GM12878 (cell line): ENCODE data around the gene SEPTIN14. TPM values are rescaled to one million over a fixed set of nuclear protein-coding genes. Genes with fewer than 3 reads are reported as not detected.

ENCODE experiments used
- ATAC-seq: fragments of 200-7000 bp; cut with Tn5 transposase; 3 replicates; pipeline ENCODE4 v1.9.1; 2020; ENCODE audit warnings: mild to moderate bottlenecking, moderate library complexity
- BruUV-seq: library from RNA; stranded (reverse); fragments of 400-500 nt; replicated peaks from 2 replicates; lab custom pipeline; 2021; lab: Mats Ljungman, UMichigan
- CTCF ChIA-PET: fragments of 300-600 bp; sonication (Branson Sonifier 250); formaldehyde crosslinking; extraction: SDS; loops from one replicate; lab custom pipeline; 2021; ENCODE audit warnings: inconsistent platforms; lab: Yijun Ruan, JAX
- POLR2A ChIA-PET: fragments of 350-600 bp; formaldehyde crosslinking; extraction: SDS; loops from one replicate; lab custom pipeline; 2021; ENCODE audit warnings: inconsistent platforms; lab: Charles Lee
- RAD21 ChIA-PET: fragments of 300-600 bp; sonication (Branson Sonifier 250); formaldehyde crosslinking; loops from one replicate; lab custom pipeline; 2023; ENCODE audit warnings: antibody characterized with exemption; ENCODE audit not compliant: unreplicated experiment; lab: Charles Lee
- SMC1A ChIA-PET: fragments of 300-600 bp; sonication (Branson Sonifier 250); formaldehyde crosslinking; loops from one replicate; lab custom pipeline; 2023; ENCODE audit not compliant: unreplicated experiment, uncharacterized antibody; lab: Charles Lee
- DNase-seq: peaks from one replicate; pipeline ENCODE4 v3.0.0-alpha.2; 2011; ENCODE audit warnings: low read depth, low spot score
- FAIRE-seq: peaks from 3 replicates; lab custom pipeline; 2011; peaks lifted over from hg19 to GRCh38; lab: Jason Lieb, UNC
- H2AFZ ChIP-seq: 2 replicates; pipeline ENCODE4 v1.6.0; 2011; ENCODE audit warnings: low read depth, low read length, control low read depth; ENCODE audit not compliant: control insufficient read depth
- H3K27ac ChIP-seq: 2 replicates; pipeline ENCODE4 v1.5.1; 2011; ENCODE audit warnings: control low read depth; ENCODE audit not compliant: control insufficient read depth, insufficient read depth
- H3K27me3 ChIP-seq, 2 experiments: replicated peaks in 1 of 2; 2 replicates each; pipeline versions ENCODE4 v1.6.0 to v1.6.1; 2011; ENCODE audit warnings: low read length in 1 of 2; ENCODE audit not compliant: control insufficient read depth in 2 of 2, insufficient read depth in 2 of 2
- H3K36me3 ChIP-seq, 2 experiments: 2 replicates each; pipeline ENCODE4 v1.5.1; 2011; ENCODE audit warnings: low read length in 1 of 2; ENCODE audit not compliant: control insufficient read depth in 2 of 2, insufficient read depth in 2 of 2
- H3K4me1 ChIP-seq: 2 replicates; pipeline ENCODE4 v1.6.1; 2011; ENCODE audit warnings: mild to moderate bottlenecking, low read length, moderate library complexity, mixed read lengths; ENCODE audit not compliant: control insufficient read depth, insufficient read depth
- H3K4me2 ChIP-seq: 2 replicates; pipeline ENCODE4 v1.6.0; 2011; ENCODE audit warnings: control low read depth; ENCODE audit not compliant: control insufficient read depth, insufficient read depth
- H3K4me3 ChIP-seq: fragments of 200-600 bp; sonication (generic); 2 replicates; pipeline ENCODE4 v1.5.1; 2016
- H3K79me2 ChIP-seq: 2 replicates; pipeline ENCODE4 v1.6.0; 2011; ENCODE audit warnings: low read length; ENCODE audit not compliant: control insufficient read depth, insufficient read depth
- H3K9ac ChIP-seq: 2 replicates; pipeline ENCODE4 v1.8.0; 2011; ENCODE audit warnings: low read length, control low read depth, mixed read lengths; ENCODE audit not compliant: control insufficient read depth, insufficient read depth
- H3K9me3 ChIP-seq: replicated peaks from 3 replicates; pipeline ENCODE4 v1.5.1; 2011; ENCODE audit warnings: mild to moderate bottlenecking, low read length; ENCODE audit not compliant: control insufficient read depth, insufficient read depth
- H4K20me1 ChIP-seq: 2 replicates; pipeline ENCODE4 v1.6.0; 2011; ENCODE audit not compliant: control insufficient read depth, insufficient read depth
- ATF3 ChIP-seq: IDR thresholded peaks from 2 replicates; pipeline ENCODE4 v1.6.1; 2011; ENCODE audit warnings: low read depth, mild to moderate bottlenecking, low read length, moderate library complexity, borderline replicate concordance; ENCODE audit errors: extremely low read depth
- BCLAF1 ChIP-seq: fragments of 450-650 bp; IDR thresholded peaks from 2 replicates; pipeline ENCODE4 v1.6.1; 2017; ENCODE audit warnings: antibody characterized with exemption, mild to moderate bottlenecking, moderate library complexity
- CHD1 ChIP-seq: IDR thresholded peaks from 2 replicates; pipeline ENCODE4 v1.6.1; 2012; ENCODE audit warnings: low read depth, low read length, improper control_type of control experiment
- CREM ChIP-seq: IDR thresholded peaks from 2 replicates; pipeline ENCODE4 v1.6.1; 2014; ENCODE audit warnings: antibody characterized with exemption, low read depth
- ETV6 ChIP-seq, 2 experiments: fragments of 450-650 bp in 1 of 2; IDR thresholded peaks in 1 of 2; conservative IDR thresholded peaks in 1 of 2; 2 replicates each; pipeline ENCODE4 v1.6.1; 2014; ENCODE audit warnings: antibody characterized with exemption in 1 of 2, borderline replicate concordance in 1 of 2, low read depth in 1 of 2, mild to moderate bottlenecking in 1 of 2, moderate library complexity in 1 of 2
- FOS ChIP-seq: IDR thresholded peaks from 3 replicates; pipeline ENCODE4 v1.6.1; 2011; ENCODE audit warnings: borderline replicate concordance; ENCODE audit not compliant: insufficient read length; ENCODE audit errors: extremely low read depth
- IRF3 ChIP-seq: fragments of 450-650 bp; IDR thresholded peaks from 2 replicates; pipeline ENCODE4 v1.6.1; 2014; ENCODE audit warnings: mild to moderate bottlenecking
- PML ChIP-seq: IDR thresholded peaks from 2 replicates; pipeline ENCODE4 v1.6.1; 2012; ENCODE audit warnings: low read length, inconsistent platforms
- REST ChIP-seq: IDR thresholded peaks from 2 replicates; pipeline ENCODE4 v1.6.1; 2012; ENCODE audit warnings: mild to moderate bottlenecking, low read depth, low read length
- TCF3 ChIP-seq: IDR thresholded peaks from 2 replicates; pipeline ENCODE4 v1.6.1; 2012; ENCODE audit warnings: low read depth, mild to moderate bottlenecking, low read length, borderline replicate concordance; ENCODE audit not compliant: insufficient read depth
- YY1 ChIP-seq: IDR thresholded peaks from 2 replicates; pipeline ENCODE4 v1.6.1; 2011; ENCODE audit warnings: low read depth, mild to moderate bottlenecking, low read length
- ZBTB4 ChIP-seq: fragments of 450-650 bp; formaldehyde crosslinking; IDR thresholded peaks from 2 replicates; pipeline ENCODE4 v1.4.0; 2022; ENCODE audit warnings: mild to moderate bottlenecking, moderate library complexity
- ZNF217 ChIP-seq: fragments of 450-650 bp; IDR thresholded peaks from 2 replicates; pipeline ENCODE4 v1.6.1; 2017; ENCODE audit warnings: antibody characterized with exemption, mild to moderate bottlenecking
- WGBS: methylation state at CpG from one replicate; pipeline ENCODE4 v1.1.6; 2016; ENCODE audit warnings: low lambda C conversion rate; ENCODE audit not compliant: insufficient replicate concordance, insufficient coverage; ENCODE audit errors: missing lambda C conversion rate; 5-methylcytosine and 5-hydroxymethylcytosine counted together
- in situ Hi-C: fragments of 300-500 bp; cut with MboI; formaldehyde crosslinking; loops from 9 replicates; pipeline ENCODE4 v1.14.3; 2018; ENCODE audit warnings: mixed read lengths
- intact Hi-C: fragments of 100-400 bp; cut with micrococcal nuclease; formaldehyde crosslinking; loops from one replicate; pipeline ENCODE4 v1.14.2; 2022; ENCODE audit not compliant: unreplicated experiment
- polyA plus RNA-seq, 11 experiments: library from polyadenylated mRNA; depleted of rRNA in 4 of 11; unstranded in 6 of 11; stranded (reverse) in 5 of 11; fragments of >200 nt; fragmentation: Nextera tagmentation in 4 of 11; fragmentation: Illumina TruSeq in 1 of 11; extraction: Ambion mirVana in 4 of 11; extraction: Trizol in 1 of 11; gene quantifications; 1 replicate in 1 of 11; 2 replicates in 10 of 11; pipeline versions ENCODE4 v1.2.1 to v1.2.3, GENCODE V29; 2011 to 2016; ENCODE audit warnings: inconsistent platforms in 2 of 11, missing spikeins in 2 of 11, low read depth in 1 of 11
- total RNA-seq, 4 experiments: library from RNA; depleted of rRNA in 3 of 4; stranded (reverse); fragments of >200 nt in 3 of 4; fragmentation: Illumina TruSeq in 1 of 4; extraction: Trizol in 1 of 4; gene quantifications; 2 replicates each; pipeline versions ENCODE4 v1.2.1 to v1.2.3, GENCODE V29; 2013 to 2021

The SEPTIN14 gene
- total and polyA plus RNA-seq, 10 of the 15 experiments (the other 5 are each of a cell fraction or from before 2014, with no cell fraction given): 0.01 TPM; not detected in 9

- no peak for ATAC-seq
- no TSS peak for BruUV-seq
- ChIA-PET CTCF (no interaction called here), RAD21 (no interaction called here), POLR2A (no interaction called here), SMC1A (no interaction called here)
- Histone ChIP-seq H3K79me2 (no peaks in the 10 kb centered on the region), H3K4me2 (no peak overlapping the region), H3K36me3 (no peaks in the 10 kb centered on the region), H3K4me3 (no peak overlapping the region), H4K20me1 (no peaks in the 10 kb centered on the region), H3K27ac (no peak overlapping the region), H2AFZ (no peak overlapping the region), H3K9ac (no peak overlapping the region), H3K27me3 (no peaks in the 10 kb centered on the region), H3K9me3 (no peaks in the 10 kb centered on the region; the same call in 2 of the 3 replicates), H3K4me1 (no peaks in the 10 kb centered on the region)
- in situ Hi-C loops: no loop called here
- intact Hi-C loops: no loop called here
- WGBS: 61% methylated on average over 6 of the region's 6 CpGs
- FAIRE-seq: no peak
- no peak for DNase-seq
- no peak for TF ChIP-seq YY1
- no peak for TF ChIP-seq ZNF217
- no peak for TF ChIP-seq CHD1
- no peak for TF ChIP-seq PML
- TF ChIP-seq TCF3: no peak
- TF ChIP-seq ZBTB4 (CRISPR knock-in tag): no peak
- TF ChIP-seq ETV6 (conservative IDR thresholded peaks at IDR 0.05 in 1 of 2, IDR thresholded peaks at IDR 0.05 in 1 of 2; ENCODE audit: borderline replicate concordance in 1 of 2, low read depth in 1 of 2): no peak
- no peak for TF ChIP-seq CREM
- no peak for TF ChIP-seq BCLAF1
- no peak for TF ChIP-seq FOS
- TF ChIP-seq REST: no peak
- TF ChIP-seq ATF3: no peak
- no peak for TF ChIP-seq IRF3
These were observed 74.8 kb downstream of the SEPTIN14 start for GRCh38 chr7:55787796-55788195.
